Fibroblast of villous mesenchyme (primary cell): ENCODE data around the gene NR2F1-AS1. TPM values are rescaled to one million over a fixed set of nuclear protein-coding genes. Genes with fewer than 3 reads are reported as not detected.
A peak's percentile ranks its signal among the peaks of the same experiment; 100 is the strongest.

Experiments
- DNase-seq: peaks from one replicate; pipeline ENCODE4 v3.0.0-alpha.2; 2010; ENCODE audit warnings: low read depth
- H3K4me3 ChIP-seq: 2 replicates; pipeline ENCODE4 v1.5.1; 2011; ENCODE audit warnings: low read depth, mild to moderate bottlenecking, low read length
- CTCF ChIP-seq: IDR thresholded peaks from 2 replicates; pipeline ENCODE4 v1.5.1; 2012; ENCODE audit warnings: low read depth, mild to moderate bottlenecking, low read length; ENCODE audit not compliant: insufficient read depth
- total RNA-seq: library from RNA; depleted of rRNA; stranded (reverse); fragments of >200 nt; gene quantifications from 2 replicates; pipeline ENCODE4 v1.2.3, GENCODE V29; 2012

The NR2F1-AS1 gene
- total RNA-seq, 1 donor: 27.6 TPM

GRCh38 chr5:93579692-93580062, 1.3 kb downstream of the NR2F1-AS1 start:
- TF ChIP-seq CTCF: no peak
- peak; percentile 71 for DNase-seq
- peak overlapping the region; percentile 92 for H3K4me3 ChIP-seq

GRCh38 chr5:93578813-93579691, 2.0 kb downstream of the NR2F1-AS1 start:
- DNase-seq: peak; percentile 85
- peak overlapping the region; percentile 92 for H3K4me3 ChIP-seq
- no peak for TF ChIP-seq CTCF

GRCh38 chr5:93577854-93578812, 2.9 kb downstream of the NR2F1-AS1 start:
- no peak for TF ChIP-seq CTCF
- peak overlapping the region; percentile 92 for H3K4me3 ChIP-seq
- DNase-seq: peak; percentile 70

- TF ChIP-seq CTCF: no peak
- DNase-seq: no peak
- peak overlapping the region; percentile 15 for H3K4me3 ChIP-seq
Measured at GRCh38 chr5:93576994-93577853, 3.8 kb downstream of the NR2F1-AS1 start.

DNA sequence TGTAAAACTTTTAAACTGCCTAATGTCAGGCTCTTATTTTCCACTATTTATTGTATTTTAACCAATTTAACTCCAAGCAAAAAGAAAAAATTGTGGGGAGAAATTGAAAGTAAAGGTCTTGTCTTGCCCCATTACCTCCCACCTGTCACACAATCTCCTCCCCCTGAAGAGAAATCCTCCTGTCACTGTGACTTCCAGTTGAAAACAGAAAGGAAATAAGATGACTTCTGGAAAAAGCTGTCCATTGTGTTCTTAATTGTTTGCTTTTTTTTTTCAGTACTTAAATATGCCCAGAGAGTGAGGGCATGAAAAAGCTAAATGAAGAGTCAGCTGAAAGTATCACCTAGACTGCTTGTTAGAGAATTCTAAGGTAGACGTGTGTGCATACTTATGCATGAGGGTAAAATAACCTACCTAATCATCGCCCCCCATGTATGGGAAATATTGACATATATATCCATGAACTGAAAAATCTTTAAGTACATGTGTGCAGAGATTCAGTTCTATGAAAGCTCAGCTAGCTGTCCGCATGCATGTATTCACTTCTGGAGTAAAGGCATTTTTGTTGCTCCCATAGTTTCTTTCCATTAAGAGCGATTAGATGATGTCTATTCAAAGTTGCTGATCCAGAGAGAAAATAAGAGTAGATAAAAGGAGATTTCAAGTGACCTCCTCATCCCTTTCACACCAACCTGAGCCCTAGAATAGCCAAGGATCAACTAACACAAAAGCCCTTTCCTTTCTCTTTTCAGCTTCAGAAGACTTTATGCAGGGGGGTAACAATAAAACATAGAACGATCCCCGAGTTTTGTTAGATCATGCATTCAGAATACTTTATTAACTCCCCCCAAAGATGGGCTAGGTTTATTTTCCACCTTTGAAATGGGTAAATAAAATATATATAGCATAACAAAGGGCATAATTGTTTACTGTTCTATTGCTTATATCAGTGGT, 5.3 kb downstream of the NR2F1-AS1 start:
- H3K4me3 ChIP-seq: no peak overlapping the region
- TF ChIP-seq CTCF: no peak
- no peak for DNase-seq
